MV-4-11 (cell line): ENCODE results near the gene ELOA.
A peak's percentile ranks its signal among the peaks of the same experiment; 100 is the strongest.
"Not testable (repeated sequence)": the region's sequence is repeated elsewhere in the genome, so short reads cannot be mapped to it uniquely, and the experiment has no call there.

Source experiments
- DNase-seq: peaks from one replicate; lab custom pipeline; 2025; lab: John Stamatoyannopoulos, UW

The ELOA gene

GRCh38 chr1:23783141-23783540, 39.9 kb downstream of the ELOA start:
- DNase-seq, result not testable (repeated sequence)

- DNase-seq, result no peak
Measured at GRCh38 chr1:23784846-23785245, 41.6 kb downstream of the ELOA start.

- no peak for DNase-seq
Measured at GRCh38 chr1:23787701-23788100, 44.4 kb downstream of the ELOA start.

GRCh38 chr1:23788695-23789094, 45.4 kb downstream of the ELOA start:
- DNase-seq, result no peak

GRCh38 chr1:23790696-23791515, 47.6 kb downstream of the ELOA start, which contains the start of gene LYPLA2:
LYPLA2 (plus strand) TSS chr1:23791145; CDS start chr1:23792683, 1,538 bp downstream.
- DNase-seq, result peak; percentile 88

GRCh38 chr1:23791516-23792047, 48.3 kb downstream of the ELOA start:
- no peak for DNase-seq

- no peak for DNase-seq
Measured at GRCh38 chr1:23792151-23792945, 49.1 kb downstream of the ELOA start.

GRCh38 chr1:23793018-23793781, 49.9 kb downstream of the ELOA start:
- DNase-seq, result peak; percentile 37

- no peak for DNase-seq
Measured at GRCh38 chr1:23793861-23794731, 50.8 kb downstream of the ELOA start.

GRCh38 chr1:23794732-23795182, 51.5 kb downstream of the ELOA start:
- DNase-seq, result not testable (repeated sequence)

GRCh38 chr1:23795676-23796465, 52.6 kb downstream of the ELOA start:
- no peak for DNase-seq

- DNase-seq, result no peak
Measured at GRCh38 chr1:23796466-23797271, 53.4 kb downstream of the ELOA start.

- DNase-seq, result no peak
Measured at GRCh38 chr1:23797478-23798448, 54.5 kb downstream of the ELOA start.

GRCh38 chr1:23798662-23799142, 55.4 kb downstream of the ELOA start:
- DNase-seq, result no peak

GRCh38 chr1:23799255-23799569, 55.9 kb downstream of the ELOA start:
- no peak for DNase-seq

GRCh38 chr1:23799570-23800399, 56.5 kb downstream of the ELOA start:
- DNase-seq, result peak; percentile 18
